ENCODE data around the gene FBXO10. TPM values are rescaled to one million over a fixed set of nuclear protein-coding genes. Genes with fewer than 3 reads are reported as not detected.

Gene FBXO10
- total RNA-seq, 1 donor from 2014 or later: 8.0 TPM

DNA sequence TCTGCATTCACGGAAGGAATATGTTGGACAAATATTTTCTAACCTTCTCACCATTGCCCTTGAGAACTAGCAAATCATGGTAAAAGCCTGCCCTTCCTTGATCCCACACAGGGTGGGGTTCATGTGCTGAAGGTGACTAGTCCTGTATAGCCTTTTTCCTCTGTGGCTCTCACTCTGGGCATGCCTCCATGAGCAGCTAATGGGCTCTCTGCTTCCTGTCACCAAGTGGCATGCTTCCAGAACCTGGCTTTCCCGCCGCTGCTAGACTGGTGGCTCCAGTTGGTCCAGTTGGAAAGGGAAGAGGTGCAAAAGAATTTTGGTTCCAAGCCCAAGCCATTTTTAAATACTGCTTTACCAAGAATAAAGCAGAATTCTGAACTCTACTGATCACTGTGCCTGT lies 35.5 kb downstream of the FBXO10 start:
- Histone ChIP-seq H3K36me3 (peaks cover 17% of the 10 kb centered on the region), H3K27me3 (no peaks in the 10 kb centered on the region), H3K4me1 (no peaks in the 10 kb centered on the region), H3K4me3 (no peak overlapping the region), H3K9me3 (no peaks in the 10 kb centered on the region), H3K27ac (no peak overlapping the region)
- intact Hi-C loops (cut with DNase I): no loop called here
- TF ChIP-seq, protein P1, sequence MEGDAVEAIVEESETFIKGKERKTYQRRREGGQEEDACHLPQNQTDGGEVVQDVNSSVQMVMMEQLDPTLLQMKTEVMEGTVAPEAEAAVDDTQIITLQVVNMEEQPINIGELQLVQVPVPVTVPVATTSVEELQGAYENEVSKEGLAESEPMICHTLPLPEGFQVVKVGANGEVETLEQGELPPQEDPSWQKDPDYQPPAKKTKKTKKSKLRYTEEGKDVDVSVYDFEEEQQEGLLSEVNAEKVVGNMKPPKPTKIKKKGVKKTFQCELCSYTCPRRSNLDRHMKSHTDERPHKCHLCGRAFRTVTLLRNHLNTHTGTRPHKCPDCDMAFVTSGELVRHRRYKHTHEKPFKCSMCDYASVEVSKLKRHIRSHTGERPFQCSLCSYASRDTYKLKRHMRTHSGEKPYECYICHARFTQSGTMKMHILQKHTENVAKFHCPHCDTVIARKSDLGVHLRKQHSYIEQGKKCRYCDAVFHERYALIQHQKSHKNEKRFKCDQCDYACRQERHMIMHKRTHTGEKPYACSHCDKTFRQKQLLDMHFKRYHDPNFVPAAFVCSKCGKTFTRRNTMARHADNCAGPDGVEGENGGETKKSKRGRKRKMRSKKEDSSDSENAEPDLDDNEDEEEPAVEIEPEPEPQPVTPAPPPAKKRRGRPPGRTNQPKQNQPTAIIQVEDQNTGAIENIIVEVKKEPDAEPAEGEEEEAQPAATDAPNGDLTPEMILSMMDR (IDR thresholded peaks at IDR 0.05): no peak
- DNase-seq (peak; percentile 51), ATAC-seq (peak; percentile 44)

DNA sequence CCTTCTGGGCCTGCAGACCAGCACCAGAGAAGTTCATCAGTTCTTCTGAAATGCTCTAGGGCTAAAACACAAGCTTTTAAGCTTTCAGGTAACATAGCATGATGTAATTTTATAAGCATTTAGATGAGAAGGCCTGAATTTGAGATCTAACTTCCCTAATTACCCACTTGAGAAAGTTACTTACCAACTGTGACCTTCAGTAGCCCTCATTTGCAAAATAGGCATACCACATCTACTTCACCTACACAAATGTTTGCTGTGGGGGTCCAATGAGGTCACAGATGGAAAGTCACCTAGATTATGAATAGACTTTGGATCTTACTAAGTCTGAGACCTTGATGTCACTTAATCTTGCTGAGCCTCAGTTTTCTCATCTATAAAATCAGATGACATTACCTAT lies 36.5 kb downstream of the FBXO10 start:
- H3K27me3 ChIP-seq: no peaks in the 10 kb centered on the region
- H3K9me3 ChIP-seq: no peaks in the 10 kb centered on the region
- TF ChIP-seq, protein P1 (IDR thresholded peaks at IDR 0.05): no peak
- H3K36me3 ChIP-seq: peaks cover 17% of the 10 kb centered on the region
- intact Hi-C loops (cut with DNase I): no loop called here
- H3K4me1 ChIP-seq: no peaks in the 10 kb centered on the region
- H3K27ac ChIP-seq: no peak overlapping the region
- ATAC-seq: no peak
- no peak for DNase-seq
- H3K4me3 ChIP-seq: no peak overlapping the region

DNA sequence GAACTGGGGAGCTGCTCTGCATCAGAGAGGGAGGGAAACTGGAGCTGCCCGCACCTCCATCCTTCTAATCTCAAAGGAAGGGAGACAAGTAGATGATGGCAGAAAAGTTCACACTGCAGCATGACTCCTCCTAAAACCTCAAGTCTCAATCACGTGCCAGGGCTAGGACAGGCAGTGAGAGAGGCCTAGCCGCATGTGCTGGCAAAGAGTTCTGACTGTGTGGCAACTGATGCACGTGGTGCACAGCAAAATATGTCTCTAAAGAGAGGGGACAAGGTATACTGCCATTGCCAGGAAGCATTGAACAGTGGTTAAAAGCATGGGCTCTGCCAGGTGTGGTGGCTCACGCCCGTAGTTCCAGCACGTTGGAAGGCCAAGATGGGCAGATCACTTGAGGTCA lies 38.1 kb downstream of the FBXO10 start:
- no peak for ATAC-seq
- Histone ChIP-seq H3K36me3 (peaks cover 17% of the 10 kb centered on the region), H3K4me1 (no peaks in the 10 kb centered on the region), H3K27ac (no peak overlapping the region), H3K9me3 (no peaks in the 10 kb centered on the region), H3K27me3 (no peaks in the 10 kb centered on the region), H3K4me3 (no peak overlapping the region)
- peak; percentile 10 for DNase-seq
- intact Hi-C loops (cut with DNase I): no loop called here
- TF ChIP-seq, protein P1 (IDR thresholded peaks at IDR 0.05): no peak

DNA sequence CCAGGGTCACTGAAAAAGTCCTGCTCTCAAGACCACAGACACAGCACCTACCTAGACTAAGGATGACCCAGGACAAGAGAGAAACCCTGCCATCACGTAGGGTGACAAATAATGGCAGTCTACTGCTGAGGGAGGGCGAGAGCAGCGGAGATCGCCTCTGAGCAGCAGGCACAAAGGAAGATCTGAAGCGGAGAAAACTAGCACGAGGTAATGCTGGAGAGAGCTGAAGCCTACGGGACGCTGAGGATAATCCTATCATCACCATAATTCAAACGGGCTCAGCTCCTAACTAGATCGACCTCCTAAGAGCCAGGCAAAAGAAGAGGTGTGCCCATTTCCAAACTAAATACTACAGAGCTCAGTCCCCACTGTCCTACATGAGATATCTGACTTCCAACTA lies 41.3 kb downstream of the FBXO10 start:
- no peak overlapping the region for H3K27ac ChIP-seq
- intact Hi-C loops (cut with DNase I): no loop called here

DNA sequence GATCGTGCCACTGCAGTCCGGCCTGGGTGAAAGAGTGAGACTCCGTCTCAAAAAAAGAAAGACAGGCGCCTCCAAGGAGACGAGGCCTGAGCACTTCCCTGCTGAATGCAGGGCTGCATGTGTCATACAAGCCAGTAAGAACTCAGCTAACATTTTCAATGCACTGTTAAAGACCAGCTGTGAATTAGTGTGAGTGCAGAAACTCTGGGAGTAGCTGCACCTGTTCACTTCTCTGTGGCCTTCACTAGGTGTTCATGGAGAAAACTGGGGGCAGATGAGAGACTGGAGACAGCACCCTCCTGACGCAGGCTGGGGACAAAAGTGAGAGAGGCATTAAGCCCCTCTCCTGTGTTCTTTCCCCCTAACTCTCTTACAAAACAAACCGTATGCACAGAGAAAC lies 41.8 kb downstream of the FBXO10 start:
- H3K36me3 ChIP-seq: peaks cover 17% of the 10 kb centered on the region
- ATAC-seq (no peak), DNase-seq (no peak)
- H3K27me3 ChIP-seq: no peaks in the 10 kb centered on the region
- TF ChIP-seq, protein P1 (IDR thresholded peaks at IDR 0.05): no peak
- no peaks in the 10 kb centered on the region for H3K9me3 ChIP-seq
- H3K27ac ChIP-seq: no peak overlapping the region
- intact Hi-C loops (cut with DNase I): no loop called here
- H3K4me3 ChIP-seq: no peak overlapping the region
- H3K4me1 ChIP-seq: no peaks in the 10 kb centered on the region

More for the DNA sequence above, 41.3 kb downstream of the FBXO10 start:
- ATAC-seq (no peak), DNase-seq (peak; percentile 9)
- Histone ChIP-seq H3K9me3 (no peaks in the 10 kb centered on the region), H3K4me3 (no peak overlapping the region), H3K36me3 (peaks cover 17% of the 10 kb centered on the region), H3K27me3 (no peaks in the 10 kb centered on the region), H3K4me1 (no peaks in the 10 kb centered on the region)
- TF ChIP-seq, protein P1 (IDR thresholded peaks at IDR 0.05): no peak

DNA sequence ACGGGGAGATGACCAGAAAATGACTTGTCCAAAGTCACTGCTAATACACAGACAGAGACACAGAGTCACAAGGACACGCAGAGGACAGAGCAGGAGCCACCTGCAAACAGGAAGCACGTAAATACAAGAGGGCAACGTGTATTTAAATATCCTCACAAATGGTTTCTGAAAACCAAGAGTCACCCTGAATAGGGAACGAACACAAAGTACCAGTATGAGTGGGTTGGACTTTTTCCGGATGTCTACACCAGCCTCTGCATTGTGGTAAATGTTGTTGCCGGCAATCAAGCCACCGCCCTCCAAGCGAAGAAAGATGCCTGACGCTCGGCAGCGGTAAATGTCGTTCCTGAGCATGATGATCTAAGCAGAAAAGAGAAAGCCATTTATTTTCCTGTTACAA lies 44.5 kb downstream of the FBXO10 start:
- H3K4me3 ChIP-seq: no peak overlapping the region
- intact Hi-C loops (cut with DNase I): no loop called here
- ATAC-seq (peak; percentile 77), DNase-seq (peak; percentile 57)
- TF ChIP-seq, protein P1 (IDR thresholded peaks at IDR 0.05): no peak
- H3K36me3 ChIP-seq: peaks cover 18% of the 10 kb centered on the region
- peak overlapping the region; percentile 0 for H3K27ac ChIP-seq
- H3K4me1 ChIP-seq: no peaks in the 10 kb centered on the region
- H3K27me3 ChIP-seq: no peaks in the 10 kb centered on the region
- no peaks in the 10 kb centered on the region for H3K9me3 ChIP-seq
